HG02938 (cell line): Measurements from ENCODE around the gene C2orf49.
"Not testable (repeated sequence)": the region's sequence is repeated elsewhere in the genome, so short reads cannot be mapped to it uniquely, and the experiment has no call there.

Experiments used
- ATAC-seq: cut with Tn5 transposase; IDR thresholded peaks from one replicate; pipeline ENCODE4 v1.9.1; 2021; ENCODE audit warnings: mild to moderate bottlenecking, moderate library complexity; ENCODE audit not compliant: unreplicated experiment

The C2orf49 gene

GRCh38 chr2:105320651-105321215, 16.6 kb upstream of the C2orf49 start:
- ATAC-seq, result no peak

- ATAC-seq, result no peak
Observed at GRCh38 chr2:105321875-105322646, 15.3 kb upstream of the C2orf49 start.

- no peak for ATAC-seq
Observed at GRCh38 chr2:105323111-105323510, 14.2 kb upstream of the C2orf49 start.

GRCh38 chr2:105324101-105324500, 13.2 kb upstream of the C2orf49 start:
- ATAC-seq, result no peak

- ATAC-seq, result no peak
Observed at GRCh38 chr2:105324732-105325131, 12.6 kb upstream of the C2orf49 start.

- ATAC-seq, result no peak
Observed at GRCh38 chr2:105325389-105325963, 11.9 kb upstream of the C2orf49 start.

- not testable (repeated sequence) for ATAC-seq
Observed at GRCh38 chr2:105327271-105327670, 10.1 kb upstream of the C2orf49 start.

- ATAC-seq, result no peak
Observed at GRCh38 chr2:105327690-105328089, 9.7 kb upstream of the C2orf49 start.

- no peak for ATAC-seq
Observed at GRCh38 chr2:105328281-105329196, 8.8 kb upstream of the C2orf49 start.

- ATAC-seq, result no peak
Observed at GRCh38 chr2:105329197-105329554, 8.2 kb upstream of the C2orf49 start.

GRCh38 chr2:105329561-105330495, 7.5 kb upstream of the C2orf49 start, which contains the start of gene TGFBRAP1:
Gene TGFBRAP1 (minus strand): TSS chr2:105329735. CDS start chr2:105308301, 21,434 bp downstream.
- ATAC-seq, result peak; percentile 54

GRCh38 chr2:105330681-105331375, 6.5 kb upstream of the C2orf49 start:
- no peak for ATAC-seq

- no peak for ATAC-seq
Observed at GRCh38 chr2:105334211-105334610, 3.1 kb upstream of the C2orf49 start.

- no peak for ATAC-seq
Observed at GRCh38 chr2:105335469-105335868, 1.9 kb upstream of the C2orf49 start.

GRCh38 chr2:105336786-105337121, 586 bp upstream of the C2orf49 start:
- ATAC-seq, result no peak

- peak; percentile 16 for ATAC-seq
Observed at GRCh38 chr2:105338020-105338385, 663 bp downstream of the C2orf49 start.

GRCh38 chr2:105339414-105339813, 2.1 kb downstream of the C2orf49 start:
- ATAC-seq, result no peak

GRCh38 chr2:105344704-105345345, 7.5 kb downstream of the C2orf49 start:
- no peak for ATAC-seq

- ATAC-seq, result no peak
Observed at GRCh38 chr2:105357122-105357521, 19.8 kb downstream of the C2orf49 start.
